Measurements from ENCODE around the gene PDGFD. TPM values are rescaled to one million over a fixed set of nuclear protein-coding genes. Genes with fewer than 3 reads are reported as not detected.
A peak's percentile ranks its signal among the peaks of the same experiment; 100 is the strongest.

PDGFD gene
- total RNA-seq, 1 experiment from 2014 or later = 38.6 TPM

DNA sequence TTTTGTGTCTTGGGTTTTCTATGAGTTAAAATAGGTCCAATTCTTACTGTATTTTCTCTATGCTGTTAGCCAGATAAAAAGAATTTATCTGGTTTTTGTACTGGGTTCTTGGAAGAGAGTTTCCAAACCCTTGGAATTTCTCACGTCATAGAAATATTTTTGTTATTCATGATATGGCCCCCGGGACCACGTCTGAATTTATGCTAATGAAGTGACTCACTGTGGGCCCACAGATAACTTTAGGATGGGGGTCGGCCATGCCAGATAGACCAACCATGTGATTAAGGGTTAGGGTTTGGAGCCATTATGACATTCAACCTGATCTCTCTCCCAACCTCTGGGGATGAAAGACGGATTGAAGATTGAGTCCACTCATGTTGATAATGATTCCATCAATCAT, 163.1 kb downstream of the PDGFD start:
- peak; percentile 22 for DNase-seq (ENCODE audit: low read depth)

DNA sequence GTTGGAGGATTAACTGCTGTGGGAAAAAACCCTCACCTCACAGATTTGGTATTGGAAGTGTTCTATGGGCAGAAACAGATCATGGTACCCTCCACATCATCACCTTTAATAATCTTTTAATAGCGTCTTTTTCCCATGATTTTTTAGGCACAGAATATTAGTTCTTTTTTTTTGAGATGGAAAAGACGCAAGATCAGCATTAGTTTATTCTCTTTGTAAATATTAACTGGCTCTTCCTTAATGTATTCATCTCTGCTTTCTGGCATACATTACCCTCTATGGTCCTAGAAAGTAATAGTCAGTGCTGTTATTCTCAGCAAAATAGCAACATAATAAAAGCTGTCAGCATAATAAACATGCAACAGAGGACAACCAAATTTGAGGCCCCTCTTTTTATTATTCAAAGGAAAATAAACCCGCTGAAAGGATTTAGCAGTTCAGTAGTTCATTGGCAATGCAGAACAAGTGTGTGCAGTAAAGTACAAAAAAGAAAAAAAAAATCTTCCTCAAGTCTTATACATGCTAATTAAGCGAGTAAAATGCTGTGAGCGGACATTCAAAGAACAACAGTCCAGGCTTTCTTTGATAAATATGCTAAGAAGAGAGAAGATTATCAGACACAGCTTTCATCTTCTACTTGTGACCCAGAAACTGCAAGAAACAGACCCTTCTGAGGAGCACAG, 165.0 kb downstream of the PDGFD start:
- no peak for DNase-seq (ENCODE audit: low read depth)

DNA sequence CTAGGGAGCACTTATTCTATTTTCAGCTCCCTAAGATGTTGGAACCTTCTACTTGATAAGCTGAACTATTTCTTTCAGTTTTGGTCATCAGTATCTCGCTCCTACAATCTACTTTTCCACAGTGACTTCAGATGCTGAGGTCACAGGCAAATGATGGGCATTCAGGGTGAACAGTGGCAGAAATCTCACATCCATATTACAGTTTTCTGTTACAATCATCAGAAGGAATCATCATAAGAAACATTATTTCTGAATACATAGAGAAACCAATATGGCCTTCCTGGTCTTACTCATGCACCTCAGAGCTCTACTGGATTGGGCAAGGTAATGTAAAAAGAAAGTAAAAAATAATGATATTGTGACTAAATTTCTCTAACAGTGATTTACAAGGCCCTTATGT, 166.9 kb downstream of the PDGFD start:
- no peak for DNase-seq (ENCODE audit: low read depth)

DNA sequence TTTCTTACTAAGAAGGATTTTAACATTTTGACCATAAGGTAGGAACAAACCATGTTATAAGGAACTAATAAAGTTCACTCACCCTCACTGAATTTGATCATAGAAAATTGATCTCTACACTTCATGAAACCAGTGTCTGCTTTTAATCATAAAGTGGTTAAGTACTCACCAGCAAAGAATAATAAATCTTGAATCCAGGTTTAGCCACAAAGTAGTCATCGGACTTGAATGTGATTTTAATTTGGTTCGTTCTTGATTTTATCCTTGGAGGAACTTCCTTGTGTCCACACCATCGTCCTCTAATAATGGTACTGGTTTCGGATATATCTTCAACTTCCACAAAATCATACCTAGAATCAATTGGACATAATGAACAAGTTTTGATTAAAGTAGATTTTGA, 168.1 kb downstream of the PDGFD start:
- DNase-seq (ENCODE audit: low read depth) = peak; percentile 16

DNA sequence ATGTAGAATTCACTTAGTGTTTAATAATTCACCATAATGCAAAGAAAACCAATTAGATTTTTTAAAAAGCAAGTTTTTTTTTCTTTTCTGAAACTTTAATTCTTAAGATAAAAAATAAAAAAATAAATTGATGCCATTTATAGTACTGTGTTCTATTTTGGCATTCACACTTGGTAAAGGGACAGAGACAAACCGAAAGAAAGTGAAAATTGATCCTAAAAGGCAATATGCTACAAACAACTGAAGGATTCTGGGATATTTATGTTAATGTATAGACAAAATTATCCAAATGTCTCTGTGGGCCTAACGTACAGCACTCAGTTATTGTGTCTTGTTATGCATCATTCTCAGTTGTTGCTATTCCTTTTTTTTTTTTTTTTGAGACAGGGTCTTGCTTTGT, 169.4 kb downstream of the PDGFD start:
- no peak for DNase-seq (ENCODE audit: low read depth)

DNA sequence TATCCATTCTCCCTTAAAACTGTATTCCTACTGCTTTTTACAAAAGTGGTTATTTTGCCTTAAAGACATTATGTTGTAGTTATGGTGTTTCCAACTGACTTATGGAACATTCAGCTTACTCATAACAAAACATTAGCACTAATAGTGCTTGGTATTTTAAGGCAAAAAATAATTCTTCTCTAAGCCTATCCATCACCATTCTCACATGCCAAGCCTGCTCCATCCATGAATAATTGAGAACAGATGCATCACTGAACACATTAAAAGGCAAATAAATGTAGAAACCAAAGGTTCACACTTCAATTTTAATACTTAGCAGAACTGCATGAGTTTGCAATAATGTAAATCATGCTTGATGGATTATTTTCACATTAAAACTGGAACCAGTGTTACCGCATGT, 169.9 kb downstream of the PDGFD start:
- no peak for DNase-seq (ENCODE audit: low read depth)

DNA sequence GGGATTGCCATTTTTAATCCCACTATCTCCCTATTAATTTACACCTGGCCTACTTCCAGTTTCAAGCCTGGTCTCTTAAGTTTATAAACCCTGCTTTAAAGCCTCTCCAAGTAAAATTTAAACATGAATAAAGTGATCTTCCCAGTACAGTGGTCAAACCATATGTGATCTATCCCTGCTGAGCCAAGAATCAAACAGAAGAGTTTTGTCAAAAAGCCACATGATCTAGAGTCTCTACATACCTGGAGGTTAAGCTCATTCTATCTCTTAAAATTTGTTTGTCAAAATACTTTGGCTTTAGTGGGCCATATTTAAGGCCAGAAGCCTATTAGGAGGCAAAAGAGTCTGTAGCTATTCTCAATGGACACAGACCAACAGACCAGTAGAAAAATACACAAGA, 170.4 kb downstream of the PDGFD start:
- no peak for DNase-seq (ENCODE audit: low read depth)

DNA sequence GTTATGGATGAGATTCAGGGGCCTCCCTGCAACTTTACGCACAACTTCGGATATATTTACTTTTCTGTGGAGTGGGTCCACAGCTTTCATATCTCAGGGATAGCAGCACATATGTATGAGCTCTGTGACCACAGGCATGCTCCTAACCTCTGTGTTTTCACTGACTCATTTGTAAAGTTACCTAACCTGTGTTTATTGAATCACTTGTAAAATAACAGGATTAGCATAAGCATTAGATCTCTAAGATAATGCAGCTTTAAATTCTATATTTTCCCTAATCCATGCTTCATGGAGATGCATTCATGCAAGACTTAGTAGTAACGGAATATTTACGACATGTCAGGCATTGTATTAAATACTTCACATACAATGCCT, 175.4 kb downstream of the PDGFD start:
- peak; percentile 74 for DNase-seq (ENCODE audit: low read depth)

DNA sequence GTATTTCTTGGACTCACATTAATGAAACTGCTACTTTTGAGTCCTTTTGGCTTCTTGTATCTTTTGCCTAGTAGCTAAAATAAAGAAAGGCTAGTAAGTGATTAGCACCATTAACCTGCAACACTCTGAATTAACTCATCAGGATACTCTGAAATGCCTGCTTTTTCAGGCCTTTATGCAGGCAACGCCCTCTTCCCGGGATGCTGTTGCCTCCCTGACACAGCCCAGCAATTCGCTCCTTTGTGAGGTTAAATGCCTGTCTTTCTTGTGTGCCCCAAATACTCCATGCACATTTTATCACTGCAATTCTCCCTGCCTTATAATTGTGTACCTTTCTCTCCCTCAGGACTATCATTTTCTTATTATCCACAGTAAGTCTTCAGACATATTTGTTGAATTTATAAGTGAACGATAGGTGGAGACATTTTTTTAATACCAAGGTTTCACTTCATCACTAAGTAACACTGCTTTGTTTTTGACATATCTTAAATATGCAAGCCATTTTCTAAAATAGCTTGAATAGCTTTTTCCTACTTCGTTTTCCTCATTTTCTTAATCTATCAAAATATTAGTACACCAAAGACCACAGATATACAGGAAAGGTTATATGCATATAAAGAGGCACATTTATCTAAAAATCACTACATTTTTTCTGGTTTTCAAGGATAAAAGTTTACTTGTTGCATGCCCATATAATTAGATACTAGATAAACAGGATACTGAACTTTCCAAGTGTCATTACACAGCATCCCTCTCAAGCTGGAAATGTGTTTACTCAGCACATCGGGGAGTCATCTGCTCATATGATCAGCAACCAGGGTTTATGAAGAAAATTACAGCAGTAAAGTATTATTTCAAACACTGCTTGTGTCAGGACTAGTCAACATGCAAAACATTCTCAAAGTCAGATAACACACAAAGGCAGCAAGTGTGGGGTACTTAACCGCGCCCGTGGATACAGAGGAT, 176.0 kb downstream of the PDGFD start:
- peak; percentile 48 for DNase-seq (ENCODE audit: low read depth)

DNA sequence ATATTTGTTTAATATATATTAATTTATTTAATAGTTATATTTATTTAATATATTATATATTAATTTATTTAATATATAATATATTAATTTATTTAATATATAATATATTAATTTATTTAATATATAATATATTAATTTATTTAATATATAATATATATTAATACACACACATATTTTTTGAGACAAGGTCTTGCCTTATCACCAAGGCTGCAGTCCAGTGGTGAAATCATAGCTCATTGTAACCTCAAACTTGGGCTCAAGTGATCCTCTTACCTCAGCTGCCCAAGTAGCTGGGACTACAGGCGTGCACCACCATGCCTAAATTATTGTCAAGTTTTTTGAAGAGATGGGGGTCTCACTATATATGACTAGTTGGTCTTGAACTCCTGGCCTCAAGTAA, 178.9 kb downstream of the PDGFD start:
- DNase-seq (ENCODE audit: low read depth) = no peak

DNA sequence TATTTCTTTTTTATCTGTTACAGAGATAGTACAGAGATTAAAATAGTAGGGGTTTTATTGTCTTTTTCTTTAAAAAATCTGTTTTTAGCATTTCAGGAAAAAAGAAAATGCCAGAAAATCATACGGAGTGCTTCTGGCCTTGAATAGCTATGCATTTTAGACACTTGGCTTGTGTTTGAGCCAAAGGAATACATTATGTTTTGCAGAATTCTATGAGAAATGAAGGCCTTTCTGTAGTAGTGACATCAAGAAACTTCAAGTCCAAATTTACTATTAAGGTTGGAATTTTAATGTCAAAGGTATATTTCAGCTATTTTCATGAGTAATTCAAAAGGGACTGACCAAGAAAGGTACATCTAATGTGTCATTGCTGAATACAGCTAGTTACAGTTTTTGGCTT, 183.8 kb downstream of the PDGFD start:
- DNase-seq (ENCODE audit: low read depth) = no peak

DNA sequence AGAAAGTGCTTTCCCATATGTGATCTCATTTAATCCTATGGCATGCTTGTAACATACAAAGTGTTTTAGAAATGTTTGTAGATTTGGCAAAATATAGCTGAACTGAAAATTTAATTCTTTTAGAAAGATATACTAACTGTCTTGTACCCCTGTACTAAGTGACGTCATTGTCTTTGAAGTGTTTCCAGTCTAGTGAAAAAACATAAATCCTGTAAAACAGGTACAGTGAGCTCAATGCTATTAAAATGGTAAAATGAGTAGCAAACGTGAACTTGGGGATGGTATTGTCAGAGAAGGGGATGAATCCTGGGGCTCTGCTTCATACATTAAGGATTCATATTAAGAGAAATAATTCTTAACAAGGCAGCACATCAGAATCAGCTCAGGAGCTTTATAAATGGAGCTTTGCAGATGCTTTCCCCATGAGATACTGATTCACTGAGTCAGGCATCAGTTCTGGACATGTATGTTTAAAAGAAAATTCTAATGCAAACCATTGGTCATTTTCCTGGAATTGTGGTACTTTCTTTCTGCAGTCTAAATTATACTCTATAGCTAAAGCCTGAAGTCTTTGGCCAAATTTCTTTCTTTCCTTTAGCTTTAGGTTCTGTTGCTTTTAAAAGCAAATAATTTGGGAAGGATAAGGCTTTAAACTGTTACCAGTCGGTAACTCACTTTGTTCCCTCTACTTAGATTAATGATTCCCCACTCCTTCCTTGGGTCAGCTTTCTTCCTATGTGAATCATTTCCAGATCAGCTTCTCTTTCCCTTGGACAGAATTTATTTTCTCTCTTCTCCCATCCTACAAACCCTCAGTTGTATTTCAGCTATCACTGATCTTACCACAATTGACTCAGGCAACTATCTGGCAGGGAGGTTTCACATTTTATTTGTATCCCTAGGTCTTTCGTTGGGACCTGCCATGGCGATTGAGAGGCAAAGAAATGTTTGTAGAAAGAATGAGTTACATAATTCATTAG, 185.0 kb downstream of the PDGFD start:
- no peak for DNase-seq (ENCODE audit: low read depth)

DNA sequence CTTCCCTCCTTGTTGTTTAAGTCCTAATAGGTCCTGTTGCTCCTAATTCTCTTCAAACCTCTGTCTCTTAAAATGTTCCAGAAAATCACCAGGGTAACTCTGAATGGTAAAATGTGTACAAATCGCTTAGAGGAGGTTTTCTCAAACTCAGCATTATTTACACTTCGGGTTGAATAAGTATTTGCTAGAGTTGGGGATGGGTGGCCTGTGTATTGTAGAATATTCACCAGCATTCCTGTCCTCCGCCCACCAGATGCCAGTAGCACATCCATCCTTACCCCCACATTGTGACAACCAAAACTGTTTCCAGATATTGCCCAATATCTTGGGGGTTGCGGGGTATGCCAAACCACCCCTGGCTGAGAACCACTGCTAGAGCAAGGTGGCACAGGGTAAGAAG, 191.9 kb downstream of the PDGFD start:
- DNase-seq (ENCODE audit: low read depth) = no peak

DNA sequence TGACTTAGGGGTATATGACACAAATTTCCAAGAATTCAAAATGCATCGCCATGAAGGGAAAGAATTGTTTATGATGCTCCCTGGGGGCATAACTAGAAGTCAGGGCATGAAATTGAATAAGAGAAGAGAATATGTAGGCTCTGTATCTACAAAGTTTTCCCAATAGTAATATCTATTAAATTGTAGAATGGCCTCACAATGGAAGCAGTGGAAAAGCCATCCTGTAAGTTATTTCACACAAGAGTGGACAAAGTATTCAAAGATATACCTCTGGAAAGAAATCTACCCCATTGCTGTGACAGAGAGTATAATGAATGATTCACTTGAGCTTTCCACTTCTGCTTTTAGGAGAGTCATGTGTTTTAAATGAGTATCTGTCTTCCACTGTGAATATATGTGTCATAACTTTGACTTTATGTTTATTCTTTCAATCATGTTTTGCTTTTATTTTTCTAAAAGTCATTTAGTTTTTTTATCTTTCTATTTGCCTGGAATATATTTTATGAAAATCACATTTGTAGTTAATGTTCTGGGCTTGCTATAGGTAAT, 193.2 kb downstream of the PDGFD start:
- DNase-seq (ENCODE audit: low read depth) = no peak

DNA sequence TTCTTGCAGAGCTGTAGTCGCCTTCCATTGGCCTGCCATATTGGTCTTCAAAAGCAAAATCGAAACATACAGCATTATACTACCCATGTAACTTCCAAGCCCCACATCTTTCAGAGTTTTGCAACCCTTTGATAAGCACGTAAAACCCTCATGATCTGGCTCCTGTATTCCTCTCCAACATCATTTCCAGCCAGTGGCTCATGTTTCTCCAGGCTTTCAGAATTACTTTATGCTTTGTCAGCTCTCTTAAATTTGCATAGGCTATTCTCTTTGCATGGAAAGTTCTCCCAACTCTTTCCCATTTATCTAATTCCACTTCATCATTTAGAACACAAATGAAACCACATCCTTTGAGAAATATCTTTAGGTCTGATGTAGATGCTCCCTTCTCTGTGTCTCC, 195.3 kb downstream of the PDGFD start:
- DNase-seq (ENCODE audit: low read depth) = no peak

DNA sequence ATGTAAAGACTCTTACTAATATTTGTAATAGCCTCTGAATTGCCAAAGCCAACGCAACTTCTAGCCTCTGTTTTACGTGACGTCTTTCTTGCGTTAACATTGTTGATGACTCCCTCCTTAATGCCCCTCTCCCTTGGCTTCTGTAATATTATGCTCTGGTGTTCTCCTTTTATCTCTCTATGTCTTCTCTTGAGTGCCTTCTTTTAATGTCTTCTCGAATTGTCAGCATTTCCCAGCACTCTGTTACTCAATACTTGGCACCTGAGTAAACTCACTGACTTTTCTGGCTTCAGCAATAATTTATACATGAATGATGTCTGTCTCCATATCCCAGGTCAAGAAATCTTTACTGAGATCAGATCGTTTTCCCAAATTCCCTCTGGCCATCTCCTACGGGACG, 196.0 kb downstream of the PDGFD start:
- DNase-seq (ENCODE audit: low read depth) = no peak

DNA sequence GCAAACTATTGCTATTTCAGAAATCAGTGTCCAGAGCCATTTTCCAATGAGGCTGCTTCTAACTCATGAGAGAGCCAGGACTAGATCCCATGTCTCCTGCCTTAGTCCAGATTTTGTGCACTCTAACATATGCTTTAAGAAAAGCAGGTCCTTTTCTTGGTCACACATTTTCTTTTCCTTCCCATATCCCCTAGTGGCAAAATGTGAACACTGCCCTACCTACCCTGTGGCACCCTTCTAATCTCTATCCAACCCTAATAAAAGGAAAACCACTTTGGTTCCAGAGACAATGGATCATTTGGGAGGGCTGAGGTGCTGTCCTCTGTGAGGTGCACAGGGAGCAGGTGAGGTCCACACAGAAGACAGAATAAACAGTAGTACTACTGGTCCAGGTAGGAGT, 199.6 kb downstream of the PDGFD start:
- DNase-seq (ENCODE audit: low read depth) = no peak

DNA sequence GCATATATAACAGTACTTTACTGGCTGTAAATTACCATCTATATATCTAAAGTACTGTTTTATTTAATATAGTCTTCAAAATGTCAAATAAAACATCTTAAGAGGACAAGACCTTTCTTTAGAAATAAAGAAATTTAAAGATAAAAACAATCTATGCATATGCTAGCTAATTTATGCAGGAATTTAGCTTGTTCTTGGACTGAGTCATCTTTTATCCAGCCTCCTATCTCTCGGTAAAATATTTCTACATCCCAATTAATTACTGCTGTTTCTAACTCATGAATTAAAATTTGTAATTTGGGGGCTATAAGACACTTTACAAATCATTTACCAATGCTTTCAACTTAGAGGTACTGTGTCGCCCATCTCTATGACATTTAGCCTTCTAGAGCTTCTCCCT, 200.3 kb downstream of the PDGFD start:
- peak; percentile 42 for DNase-seq (ENCODE audit: low read depth)

DNA sequence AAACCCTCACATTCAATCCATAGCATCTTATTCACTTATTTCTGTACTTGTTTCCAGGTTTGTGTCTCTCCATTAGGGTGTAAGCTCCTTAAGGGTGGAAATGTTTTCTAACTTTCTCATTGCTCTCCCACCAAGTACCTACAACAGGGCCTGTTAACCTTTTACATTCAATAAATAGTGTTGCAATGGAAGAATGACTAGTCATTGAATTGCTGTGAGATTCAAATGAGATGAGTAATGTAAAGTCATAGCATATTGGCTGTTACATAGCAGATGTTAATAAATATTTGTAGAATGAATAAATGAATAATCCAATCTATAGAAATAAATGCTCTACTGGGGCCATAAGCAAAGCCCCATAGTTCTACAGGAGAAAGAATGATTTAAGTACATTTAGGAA, 202.9 kb downstream of the PDGFD start:
- peak; percentile 64 for DNase-seq (ENCODE audit: low read depth)

DNA sequence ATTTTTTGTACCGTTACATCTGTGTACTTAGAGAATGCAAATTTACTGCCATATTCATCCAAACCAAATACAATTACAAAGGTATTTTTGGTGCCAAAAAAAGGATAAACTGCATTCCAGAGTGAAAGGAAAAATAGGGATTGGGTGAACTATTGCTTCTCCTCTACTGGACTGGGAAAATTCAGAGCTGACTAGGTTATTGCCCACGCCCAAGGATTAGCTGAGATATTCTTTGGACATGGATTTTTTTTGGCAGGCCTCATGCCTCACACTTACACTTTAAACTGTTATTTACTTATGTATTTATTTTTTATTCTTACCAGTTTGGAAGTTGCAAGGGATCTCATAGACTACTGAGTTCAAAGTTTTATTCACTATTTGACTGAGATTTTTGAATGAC, 203.8 kb downstream of the PDGFD start:
- peak; percentile 34 for DNase-seq (ENCODE audit: low read depth)

DNA sequence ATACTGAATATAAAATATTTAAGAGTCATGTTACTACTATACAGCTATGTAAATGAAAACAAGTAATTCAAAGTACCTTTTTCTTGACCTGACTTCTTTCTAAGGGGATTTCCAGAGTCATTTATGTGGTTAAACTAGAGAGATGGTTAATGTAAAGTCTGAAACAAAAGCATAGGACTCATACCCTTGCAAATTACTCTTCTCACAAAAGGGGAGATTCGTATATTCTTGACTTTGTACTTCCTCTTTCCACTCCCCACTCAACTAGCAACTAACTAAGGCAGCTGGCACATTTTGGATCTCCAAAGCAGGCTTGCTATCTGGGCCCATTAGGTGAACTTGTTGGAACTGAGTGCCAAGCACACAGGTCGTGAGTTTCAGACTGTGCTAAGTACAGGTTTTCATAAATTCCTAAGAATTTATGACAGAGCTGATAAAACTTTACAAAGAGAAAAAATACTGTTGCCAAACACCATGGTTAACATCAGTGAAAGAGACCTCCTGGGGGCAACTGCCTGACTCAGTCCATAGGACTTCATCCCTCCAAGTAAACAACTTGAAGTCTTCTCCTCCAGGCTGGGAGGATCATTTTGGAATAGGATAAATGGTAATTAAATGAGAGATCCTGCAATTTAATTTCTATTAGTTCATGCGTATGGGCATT, 204.5 kb downstream of the PDGFD start:
- DNase-seq (ENCODE audit: low read depth) = peak; percentile 94
